IPS-11a (cell line): ENCODE results near the gene TTLL12.

ENCODE experiments used
- H3K4me3 ChIP-seq: one replicate; pipeline ENCODE4 v1.5.1; 2013; ENCODE audit warnings: low read depth, low read length, control low read depth

Gene TTLL12

GRCh38 chr22:43186272-43187170 lies at the start of gene TTLL12:
TTLL12 (minus strand) TSS chr22:43187134; CDS start chr22:43187069, 65 bp downstream.
- peak within 1 kb of the TSS; percentile 70 for H3K4me3 ChIP-seq

DNA sequence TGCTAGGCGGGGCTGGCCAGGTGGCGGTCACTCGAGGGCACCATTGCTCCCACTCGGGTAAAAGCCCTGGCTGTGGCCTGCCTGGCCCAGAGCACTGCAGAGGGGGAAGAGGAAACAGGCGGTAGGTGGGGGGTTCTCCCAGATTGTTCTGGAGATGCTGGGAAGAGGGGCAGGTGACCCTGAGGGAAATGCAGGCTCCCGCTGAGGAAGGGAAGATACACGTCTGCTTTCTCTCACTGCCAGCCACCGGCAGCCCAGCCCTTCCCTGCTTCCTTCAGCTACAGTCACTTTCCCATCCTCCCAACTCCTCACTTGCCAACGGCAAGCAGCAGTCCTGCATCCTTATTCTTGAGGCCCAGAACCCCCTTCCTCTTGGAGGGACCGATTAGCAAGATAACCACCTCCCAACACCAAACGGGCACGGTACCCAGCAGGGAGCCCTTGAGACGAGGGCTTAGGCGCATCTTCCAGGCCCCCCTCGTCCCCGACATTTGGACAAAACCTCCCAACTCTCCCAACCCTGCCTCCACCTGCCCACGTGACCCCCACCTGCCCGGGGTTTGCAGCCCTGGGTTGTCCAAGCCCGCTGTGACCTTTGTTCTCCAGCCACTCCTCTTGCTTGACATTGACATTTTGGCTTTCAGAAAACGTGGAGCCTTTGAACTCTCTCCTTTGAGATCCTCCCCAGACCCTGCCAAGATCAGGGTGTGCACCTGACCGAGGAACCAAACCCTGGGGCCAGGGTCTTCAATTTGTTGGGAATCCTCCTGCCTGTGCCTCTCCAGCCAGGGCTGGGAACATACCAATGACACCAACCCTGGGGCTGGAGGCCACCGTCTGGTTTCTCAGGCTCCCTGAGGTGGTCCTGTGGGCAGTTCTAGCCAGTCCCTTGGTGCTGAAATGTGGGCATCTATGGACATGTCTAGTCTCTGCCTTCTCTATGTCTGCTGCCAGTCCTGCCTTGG lies 48.8 kb upstream of the TTLL12 start:
- no peak overlapping the region for H3K4me3 ChIP-seq

DNA sequence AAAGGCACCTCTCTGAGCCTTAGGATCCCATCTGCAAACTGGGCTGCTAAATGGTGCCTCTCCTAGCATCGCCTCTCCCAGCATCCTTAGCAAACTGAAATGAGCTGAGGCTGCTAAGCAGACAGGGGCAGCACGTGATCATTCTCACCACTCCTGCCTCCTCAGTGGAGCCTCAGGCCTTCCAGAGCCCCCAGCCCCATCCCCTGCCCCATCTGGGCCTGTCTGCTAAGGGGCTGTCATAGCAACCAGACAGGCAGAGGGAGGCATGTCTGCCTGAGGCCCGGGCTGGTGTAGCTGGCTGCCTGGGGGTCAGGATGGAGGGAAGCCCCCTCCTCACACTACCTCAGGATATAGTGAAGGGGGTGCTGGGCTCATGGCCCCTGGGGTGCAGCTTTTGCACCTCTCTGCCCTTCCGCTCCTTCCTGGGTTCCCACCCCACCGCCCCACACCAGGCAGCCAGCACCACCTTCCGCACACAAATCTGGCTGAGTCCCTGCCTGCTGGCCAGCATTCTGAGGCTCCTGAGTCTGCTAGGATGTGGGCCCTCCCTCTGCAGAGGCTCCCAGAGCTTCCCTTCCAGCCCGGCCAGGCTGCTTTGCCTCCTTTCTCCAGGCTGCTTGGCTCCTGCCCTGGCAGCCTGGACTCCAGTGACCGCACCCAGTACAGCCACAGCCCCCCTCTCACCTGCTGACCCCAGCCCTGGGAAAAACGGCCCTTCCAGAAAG lies 47.5 kb upstream of the TTLL12 start:
- H3K4me3 ChIP-seq, result no peak overlapping the region

GRCh38 chr22:43233529-43233928 lies 46.6 kb upstream of the TTLL12 start:
- H3K4me3 ChIP-seq, result no peak overlapping the region

GRCh38 chr22:43232445-43232844 lies 45.5 kb upstream of the TTLL12 start:
- no peak overlapping the region for H3K4me3 ChIP-seq

DNA sequence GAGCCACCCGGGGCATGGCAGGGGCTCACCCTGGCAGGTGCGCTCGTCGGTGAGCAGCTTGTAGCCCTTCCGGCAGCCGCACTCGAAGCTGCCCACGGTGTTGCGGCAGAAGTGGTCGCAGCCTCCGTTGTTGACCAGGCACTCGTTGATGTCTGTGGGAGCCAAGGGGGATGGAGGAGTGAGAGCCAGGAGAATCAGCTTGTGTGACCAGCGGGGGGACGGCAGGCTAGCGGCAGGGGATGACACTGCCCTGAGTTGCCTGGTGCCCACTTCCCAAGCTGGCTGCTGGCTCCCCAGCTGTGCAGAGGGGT lies 44.7 kb upstream of the TTLL12 start:
- no peak overlapping the region for H3K4me3 ChIP-seq

DNA sequence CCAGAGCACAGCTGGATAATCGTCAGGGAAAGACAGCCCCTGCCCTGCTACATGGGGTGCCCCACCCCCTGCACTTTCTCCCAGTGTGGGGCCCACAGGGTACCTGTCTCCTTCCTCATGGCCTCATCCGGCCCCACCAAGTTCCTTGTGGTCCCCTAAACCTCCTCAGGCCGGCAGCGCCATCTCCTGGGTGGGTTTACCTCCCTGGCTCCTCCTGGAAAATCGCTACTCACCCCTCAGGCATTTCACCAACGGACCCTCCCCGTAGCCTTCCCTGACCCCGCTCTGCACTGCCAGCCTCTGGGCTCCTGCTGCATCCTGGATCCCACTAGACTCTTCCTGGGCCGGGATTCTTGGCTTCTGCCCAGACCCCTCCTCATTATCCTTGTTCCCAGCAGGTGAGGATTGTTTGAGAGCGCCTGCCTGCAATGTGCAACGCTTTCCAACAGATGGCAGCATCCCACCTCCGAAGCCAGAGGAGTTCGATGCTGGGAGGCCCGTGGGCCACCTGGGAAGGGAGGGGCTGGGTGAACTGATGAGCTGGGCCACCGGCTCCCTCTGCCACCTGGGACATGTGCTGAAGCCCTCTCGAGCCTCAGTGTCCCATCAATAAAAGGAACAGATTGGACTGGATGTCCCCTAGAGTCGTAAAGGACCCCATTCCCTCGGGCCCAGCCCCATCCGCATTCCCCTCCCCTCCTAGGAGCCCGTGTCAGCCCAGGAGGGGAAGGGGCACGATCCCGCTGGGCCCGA lies 44.2 kb upstream of the TTLL12 start:
- no peak overlapping the region for H3K4me3 ChIP-seq

- H3K4me3 ChIP-seq, result no peak overlapping the region
Measured at GRCh38 chr22:43230571-43230970, 43.6 kb upstream of the TTLL12 start.

GRCh38 chr22:43228863-43229262 lies 41.9 kb upstream of the TTLL12 start:
- no peak overlapping the region for H3K4me3 ChIP-seq

DNA sequence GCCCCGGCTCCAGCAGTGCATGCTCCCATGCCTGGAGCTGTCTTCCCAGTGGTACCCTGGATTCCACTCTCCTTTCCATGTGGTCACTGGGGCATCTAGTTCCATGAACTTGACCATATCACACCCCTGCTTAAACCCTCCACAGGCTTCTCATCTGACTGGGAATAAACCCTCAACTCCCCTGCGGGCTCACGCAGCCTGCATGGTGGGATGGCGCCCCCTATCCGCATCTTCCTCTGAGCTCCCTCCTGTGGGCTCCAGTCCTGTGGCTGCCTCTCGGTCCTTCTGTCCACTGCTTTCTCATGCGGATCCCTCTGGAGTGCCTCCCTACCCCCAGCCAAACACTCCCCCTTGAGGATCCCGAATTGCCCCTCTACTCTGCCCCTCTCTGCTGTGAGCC lies 41.4 kb upstream of the TTLL12 start:
- H3K4me3 ChIP-seq, result no peak overlapping the region

GRCh38 chr22:43227239-43227630 lies 40.3 kb upstream of the TTLL12 start:
- no peak overlapping the region for H3K4me3 ChIP-seq

GRCh38 chr22:43226377-43227238 lies 39.7 kb upstream of the TTLL12 start:
- no peak overlapping the region for H3K4me3 ChIP-seq

DNA sequence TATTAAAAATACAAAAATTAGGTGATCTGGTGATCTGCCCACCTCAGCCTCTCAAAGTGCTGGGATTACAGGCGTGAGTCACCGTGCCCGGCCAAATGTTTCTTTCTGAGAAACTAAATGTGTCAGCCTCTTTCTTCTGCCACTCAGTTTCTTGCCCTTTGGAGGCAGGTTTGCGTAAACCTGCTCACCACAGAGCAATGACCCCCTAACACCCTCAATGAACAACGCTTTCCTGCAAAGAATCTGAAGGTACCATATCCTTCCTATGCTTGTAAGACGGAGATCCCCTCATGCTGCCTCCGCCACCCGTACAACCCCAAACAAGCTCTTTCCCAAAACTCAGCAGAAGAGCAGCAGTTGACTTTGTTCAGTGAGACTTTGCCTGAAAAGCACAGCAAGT lies 38.7 kb upstream of the TTLL12 start:
- H3K4me3 ChIP-seq, result no peak overlapping the region

DNA sequence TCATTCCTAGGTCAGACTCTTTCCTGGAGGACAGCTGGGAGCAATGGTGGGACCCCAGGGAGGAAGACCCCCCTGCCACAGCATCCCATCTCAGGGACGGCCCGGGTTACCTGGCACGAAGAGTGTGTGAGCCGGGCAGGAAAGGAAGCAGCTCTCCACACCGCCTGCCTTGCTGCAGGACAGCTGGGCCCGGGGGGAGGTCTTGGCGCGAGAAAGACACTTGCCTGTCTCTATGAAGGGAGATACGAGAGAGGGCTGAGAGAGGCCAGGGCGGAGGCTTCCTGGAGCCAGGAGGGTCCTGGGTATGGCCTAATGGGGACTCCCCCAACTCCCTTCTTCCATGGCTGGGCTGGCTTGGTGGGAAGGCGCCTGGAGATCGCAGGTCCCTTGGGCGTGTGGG lies 36.1 kb upstream of the TTLL12 start:
- H3K4me3 ChIP-seq, result no peak overlapping the region

GRCh38 chr22:43222262-43222661 lies 35.3 kb upstream of the TTLL12 start:
- no peak overlapping the region for H3K4me3 ChIP-seq

DNA sequence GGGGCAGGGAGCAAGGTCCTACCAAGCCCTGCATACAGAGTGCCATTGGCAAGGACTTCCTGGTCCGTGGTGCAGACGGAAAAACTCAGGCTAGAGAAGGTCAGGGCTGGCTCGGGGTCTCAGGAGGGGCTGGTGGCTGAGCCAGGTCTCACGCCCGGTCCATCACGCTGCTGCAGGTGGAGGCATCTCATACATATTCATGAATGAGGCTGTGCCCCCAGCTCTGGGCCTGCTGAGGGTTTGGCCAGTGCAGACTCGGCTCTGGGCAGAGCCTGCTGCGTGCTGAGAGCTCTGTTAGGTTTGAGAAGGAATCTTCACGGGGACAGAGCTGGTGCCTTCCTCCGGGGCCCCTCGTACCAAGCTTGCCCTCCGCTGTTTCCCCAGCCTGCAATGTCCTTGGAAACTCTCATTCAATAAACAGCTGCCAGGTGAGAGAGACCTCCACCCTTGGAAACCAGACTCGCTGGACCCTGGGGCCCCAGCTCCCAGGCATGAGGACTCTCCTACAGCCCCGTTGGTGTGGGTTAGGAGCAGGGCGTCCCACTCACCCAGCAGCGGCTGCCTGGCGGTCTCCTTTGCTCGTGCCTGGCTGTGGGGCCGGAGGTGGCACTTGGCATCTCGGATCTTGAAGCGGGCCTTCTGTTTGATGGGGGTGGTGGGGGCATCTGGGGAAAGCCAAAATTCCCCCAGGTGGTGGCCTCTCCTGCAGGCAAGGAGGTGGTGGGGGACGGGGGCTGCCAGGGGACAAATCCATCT lies 33.9 kb upstream of the TTLL12 start:
- H3K4me3 ChIP-seq, result no peak overlapping the region

DNA sequence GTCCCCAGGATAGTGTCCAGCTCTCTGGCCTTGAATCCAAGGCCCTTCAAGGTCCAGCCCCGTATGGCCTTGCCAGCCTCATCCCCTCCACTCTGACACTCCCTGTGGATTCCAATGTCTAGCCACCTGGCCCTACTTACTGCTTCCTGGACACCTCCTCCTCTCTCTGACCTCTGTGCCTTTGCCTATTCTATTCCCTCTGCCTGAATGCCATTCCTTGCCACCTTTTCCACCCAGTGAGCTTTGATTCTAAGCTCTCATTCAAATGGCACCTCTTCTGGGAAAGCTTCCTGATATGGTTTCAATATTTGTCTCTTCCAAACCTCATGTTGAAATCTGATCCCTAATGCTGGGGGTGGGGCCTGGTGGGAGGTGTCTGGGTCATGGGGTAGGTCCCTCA lies 31.9 kb upstream of the TTLL12 start:
- no peak overlapping the region for H3K4me3 ChIP-seq

DNA sequence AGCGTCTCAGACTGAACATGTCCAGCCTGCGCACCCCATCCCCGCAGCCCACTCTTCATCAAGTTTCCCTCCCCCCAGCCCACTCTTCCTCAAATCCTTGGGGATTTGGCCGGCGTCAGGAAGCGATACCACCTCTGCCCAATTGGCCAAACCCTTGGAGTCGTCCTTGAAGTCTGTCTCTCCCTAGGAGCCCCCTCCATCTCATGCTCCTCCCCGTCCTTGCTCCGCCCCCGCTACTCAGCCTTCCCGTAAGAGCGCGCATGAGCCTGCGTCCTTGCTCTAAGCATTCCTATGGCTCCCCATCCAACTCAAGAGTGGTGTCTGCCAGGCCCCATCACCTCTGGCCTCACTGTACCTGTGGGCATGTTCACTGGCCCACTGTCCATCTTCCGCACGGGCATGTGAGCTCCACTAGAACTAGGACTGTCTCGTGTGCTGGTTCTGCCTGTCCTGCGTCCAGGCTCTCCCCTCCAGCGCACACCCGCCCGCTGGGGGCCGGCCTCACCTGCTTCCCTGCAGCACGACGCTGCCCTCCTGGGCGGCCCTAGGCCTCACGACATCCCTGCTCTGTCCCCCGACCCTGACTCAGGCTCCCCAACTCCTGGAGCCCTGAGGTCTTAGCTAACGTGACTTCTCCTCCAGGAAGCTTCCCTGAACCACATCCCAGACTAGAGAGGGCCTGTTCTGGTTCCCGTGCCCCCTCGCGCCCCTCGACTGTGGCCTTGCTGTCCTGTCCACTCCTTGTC lies 30.5 kb upstream of the TTLL12 start:
- no peak overlapping the region for H3K4me3 ChIP-seq
